Tongue (tissue), 2 donors: Measurements from ENCODE around the gene ERG. TPM values are rescaled to one million over a fixed set of nuclear protein-coding genes. Genes with fewer than 3 reads are reported as not detected.

ENCODE experiments used
- DNase-seq: peaks from one replicate; pipeline ENCODE4 v3.0.0-alpha.2; 2015
- total RNA-seq: library from RNA; depleted of rRNA; stranded (reverse); fragments of >200 nt; gene quantifications from one replicate; pipeline ENCODE4 v1.2.3, GENCODE V29; 2014

The ERG gene
- total RNA-seq, 1 donor from 2014 or later: 8.6 TPM

- DNase-seq: peak; percentile 47
Measured at GRCh38 chr21:38433471-38433870, 64.8 kb downstream of the ERG start.

GRCh38 chr21:38430401-38430984 lies 67.8 kb downstream of the ERG start:
- no peak for DNase-seq

- no peak for DNase-seq
Measured at GRCh38 chr21:38429011-38429410, 69.3 kb downstream of the ERG start.

- no peak for DNase-seq
Measured at GRCh38 chr21:38428211-38428610, 70.1 kb downstream of the ERG start.

GRCh38 chr21:38424305-38425019 lies 73.8 kb downstream of the ERG start:
- DNase-seq: peak; percentile 36

- DNase-seq: no peak
Measured at GRCh38 chr21:38422082-38422481, 76.2 kb downstream of the ERG start.

- DNase-seq: no peak
Measured at GRCh38 chr21:38420140-38420539, 78.1 kb downstream of the ERG start.

- no peak for DNase-seq
Measured at GRCh38 chr21:38417726-38418125, 80.6 kb downstream of the ERG start.

GRCh38 chr21:38416791-38417190 lies 81.5 kb downstream of the ERG start:
- no peak for DNase-seq

GRCh38 chr21:38413958-38414548 lies 84.2 kb downstream of the ERG start:
- no peak for DNase-seq

- peak; percentile 24 for DNase-seq
Measured at GRCh38 chr21:38410466-38410865, 87.8 kb downstream of the ERG start.

- no peak for DNase-seq
Measured at GRCh38 chr21:38409907-38410306, 88.4 kb downstream of the ERG start.

- DNase-seq: no peak
Measured at GRCh38 chr21:38404177-38404576, 94.1 kb downstream of the ERG start.

- DNase-seq: no peak
Measured at GRCh38 chr21:38402795-38403194, 95.5 kb downstream of the ERG start.

- no peak for DNase-seq
Measured at GRCh38 chr21:38402291-38402690, 96.0 kb downstream of the ERG start.

GRCh38 chr21:38401191-38401926 lies 96.9 kb downstream of the ERG start:
- DNase-seq: no peak

GRCh38 chr21:38400195-38400919 lies 97.9 kb downstream of the ERG start:
- no peak for DNase-seq

- no peak for DNase-seq
Measured at GRCh38 chr21:38399103-38399502, 99.2 kb downstream of the ERG start.

GRCh38 chr21:38396325-38396724 lies 102.0 kb downstream of the ERG start:
- no peak for DNase-seq

- DNase-seq: no peak
Measured at GRCh38 chr21:38395581-38395980, 102.7 kb downstream of the ERG start.

GRCh38 chr21:38392661-38393060 lies 105.6 kb downstream of the ERG start:
- DNase-seq: no peak

GRCh38 chr21:38389896-38390295 lies 108.4 kb downstream of the ERG start:
- DNase-seq: peak; percentile 43

GRCh38 chr21:38389354-38389676 lies 109.0 kb downstream of the ERG start:
- no peak for DNase-seq
